ENCODE data around the gene OR52N5.

Gene OR52N5

GRCh38 chr11:5736396-5736795 lies 46.8 kb downstream of the OR52N5 start, which contains the start of gene OR56B1:
TSS of gene OR56B1 (plus strand) at chr11:5736448. CDS start at chr11:5736517, 69 bp downstream.
- H3K9me2 ChIP-seq (replicated peaks; ENCODE audit: control insufficient read depth, low read length), result no peaks in the 10 kb centered on the region
- H3K36me3 ChIP-seq (ENCODE audit: control insufficient read depth, low read length), result no peaks in the 10 kb centered on the region
- H3K4me2 ChIP-seq (ENCODE audit: low read length), result no peak within 1 kb of the TSS
- TF ChIP-seq CTCF (IDR thresholded peaks at IDR 0.05; ENCODE audit: low read depth, low read length, poor library complexity, severe bottlenecking), result no peak
- no peak for TF ChIP-seq EZH2phosphoT487 (IDR thresholded peaks at IDR 0.05; ENCODE audit: borderline replicate concordance, low read length)
- H3K79me2 ChIP-seq (ENCODE audit: control insufficient read depth, low read length), result no peaks in the 10 kb centered on the region
- no peaks in the 10 kb centered on the region for H3K9me3 ChIP-seq (ENCODE audit: control insufficient read depth, insufficient read depth, low read length)
- H3K27me3 ChIP-seq (ENCODE audit: control insufficient read depth, low read length), result no peaks in the 10 kb centered on the region
- H3F3A ChIP-seq (ENCODE audit: control insufficient read depth, insufficient read depth), result no peaks in the 10 kb centered on the region
- H4K20me1 ChIP-seq (ENCODE audit: control insufficient read depth, insufficient read depth, low read depth, low read length), result no peaks in the 10 kb centered on the region
- no peak within 1 kb of the TSS for H3K4me3 ChIP-seq (ENCODE audit: low read length)
- H3K27ac ChIP-seq (ENCODE audit: low read depth, low read length), result no peak within 1 kb of the TSS
- no peaks in the 10 kb centered on the region for H3K4me1 ChIP-seq (ENCODE audit: control insufficient read depth, low read length)

GRCh38 chr11:5727691-5728090 lies 55.5 kb downstream of the OR52N5 start:
- no peaks in the 10 kb centered on the region for H3K36me3 ChIP-seq (ENCODE audit: control insufficient read depth, low read length)
- H3F3A ChIP-seq (ENCODE audit: control insufficient read depth, insufficient read depth), result no peaks in the 10 kb centered on the region
- H3K9me2 ChIP-seq (replicated peaks; ENCODE audit: control insufficient read depth, low read length), result no peaks in the 10 kb centered on the region
- no peak overlapping the region for H3K27ac ChIP-seq (ENCODE audit: low read depth, low read length)
- TF ChIP-seq EZH2phosphoT487 (IDR thresholded peaks at IDR 0.05; ENCODE audit: borderline replicate concordance, low read length) (no peak), CTCF (IDR thresholded peaks at IDR 0.05; ENCODE audit: low read depth, low read length, poor library complexity, severe bottlenecking) (no peak)
- H3K4me1 ChIP-seq (ENCODE audit: control insufficient read depth, low read length), result no peaks in the 10 kb centered on the region
- H3K4me3 ChIP-seq (ENCODE audit: low read length), result no peak overlapping the region
- H3K4me2 ChIP-seq (ENCODE audit: low read length), result no peak overlapping the region
- H3K27me3 ChIP-seq (ENCODE audit: control insufficient read depth, low read length), result peaks cover 3% of the 10 kb centered on the region; the same call in 1 of the 2 replicates
- H3K9me3 ChIP-seq (ENCODE audit: control insufficient read depth, insufficient read depth, low read length), result no peaks in the 10 kb centered on the region
- H4K20me1 ChIP-seq (ENCODE audit: control insufficient read depth, insufficient read depth, low read depth, low read length), result no peaks in the 10 kb centered on the region
- no peaks in the 10 kb centered on the region for H3K79me2 ChIP-seq (ENCODE audit: control insufficient read depth, low read length)

- Histone ChIP-seq H3K4me2 (ENCODE audit: low read length) (no peak overlapping the region), H4K20me1 (ENCODE audit: control insufficient read depth, insufficient read depth, low read depth, low read length) (no peaks in the 10 kb centered on the region), H3K9me3 (ENCODE audit: control insufficient read depth, insufficient read depth, low read length) (no peaks in the 10 kb centered on the region), H3K9me2 (replicated peaks; ENCODE audit: control insufficient read depth, low read length) (no peaks in the 10 kb centered on the region), H3K4me1 (ENCODE audit: control insufficient read depth, low read length) (no peaks in the 10 kb centered on the region), H3K4me3 (ENCODE audit: low read length) (no peak overlapping the region), H3F3A (ENCODE audit: control insufficient read depth, insufficient read depth) (no peaks in the 10 kb centered on the region), H3K27ac (ENCODE audit: low read depth, low read length) (no peak overlapping the region), H3K36me3 (ENCODE audit: control insufficient read depth, low read length) (no peaks in the 10 kb centered on the region), H3K79me2 (ENCODE audit: control insufficient read depth, low read length) (no peaks in the 10 kb centered on the region), H3K27me3 (ENCODE audit: control insufficient read depth, low read length) (peaks cover 3% of the 10 kb centered on the region; the same call in 1 of the 2 replicates)
- TF ChIP-seq CTCF (IDR thresholded peaks at IDR 0.05; ENCODE audit: low read depth, low read length, poor library complexity, severe bottlenecking) (no peak), EZH2phosphoT487 (IDR thresholded peaks at IDR 0.05; ENCODE audit: borderline replicate concordance, low read length) (no peak)
Observed at GRCh38 chr11:5726351-5726750, 56.8 kb downstream of the OR52N5 start.
